Measurements from ENCODE around the gene SGPL1.

Gene SGPL1

GRCh38 chr10:70779088-70779487, 36.7 kb upstream of the SGPL1 start:
- DNase-seq: peak in 30 of 42 donors; percentile 13 to 79 (median 42)
- intact Hi-C loops (cut with DNase I): no loop called here

GRCh38 chr10:70779511-70780369, 36.0 kb upstream of the SGPL1 start:
- intact Hi-C loops (cut with DNase I): no loop called here
- DNase-seq: peak in 6 of 42 donors; percentile 8 to 34 (median 18)

- intact Hi-C loops (cut with DNase I): no loop called here
- DNase-seq: peak in 1 of 42 donors; percentile 28
Observed at GRCh38 chr10:70780370-70780760, 35.4 kb upstream of the SGPL1 start.

- DNase-seq: peak in 1 of 42 donors; percentile 3
- intact Hi-C loops (cut with DNase I): no loop called here
Observed at GRCh38 chr10:70780772-70781171, 35.0 kb upstream of the SGPL1 start.

GRCh38 chr10:70781461-70782051, 34.2 kb upstream of the SGPL1 start:
- intact Hi-C loops (cut with DNase I): no loop called here
- peak in 4 of 42 donors; percentile 1 to 32 (median 20) for DNase-seq

GRCh38 chr10:70782086-70782745, 33.5 kb upstream of the SGPL1 start:
- intact Hi-C loops (cut with DNase I): no loop called here
- peak in 3 of 42 donors; percentile 3 to 25 (median 3) for DNase-seq

GRCh38 chr10:70782746-70783680, 32.7 kb upstream of the SGPL1 start:
- intact Hi-C loops (cut with DNase I): no loop called here
- peak in 1 of 42 donors; percentile 20 for DNase-seq

GRCh38 chr10:70784016-70784415, 31.7 kb upstream of the SGPL1 start:
- intact Hi-C loops (cut with DNase I): no loop called here

GRCh38 chr10:70784471-70784870, 31.3 kb upstream of the SGPL1 start:
- DNase-seq: peak in 1 of 42 donors; percentile 25
- intact Hi-C loops (cut with DNase I): no loop called here

More at GRCh38 chr10:70784016-70784415, 31.7 kb upstream of the SGPL1 start:
- DNase-seq: peak in 1 of 42 donors; percentile 16

- peak in 2 of 42 donors; percentile 17 to 23 for DNase-seq
- intact Hi-C loops (cut with DNase I): no loop called here
Observed at GRCh38 chr10:70785190-70785589, 30.6 kb upstream of the SGPL1 start, which contains the start of gene TBATA. TSS of gene TBATA (minus strand) at chr10:70785377. CDS start at chr10:70783379, 1,998 bp downstream.

GRCh38 chr10:70786799-70787415, 28.8 kb upstream of the SGPL1 start:
- intact Hi-C loops (cut with DNase I): no loop called here
- DNase-seq: peak in 2 of 42 donors; percentile 2 to 3

GRCh38 chr10:70791386-70792039, 24.2 kb upstream of the SGPL1 start:
- intact Hi-C loops (cut with DNase I): no loop called here
- DNase-seq: peak in 2 of 42 donors; percentile 2 to 7

- DNase-seq: peak in 1 of 42 donors; percentile 4
- intact Hi-C loops (cut with DNase I): no loop called here
Observed at GRCh38 chr10:70795613-70796012, 20.1 kb upstream of the SGPL1 start.

GRCh38 chr10:70797840-70798239, 17.9 kb upstream of the SGPL1 start:
- DNase-seq: no peak
- intact Hi-C loops (cut with DNase I): no loop called here

GRCh38 chr10:70799124-70799523, 16.6 kb upstream of the SGPL1 start:
- intact Hi-C loops (cut with DNase I): no loop called here

GRCh38 chr10:70801854-70802253, 13.9 kb upstream of the SGPL1 start:
- intact Hi-C loops (cut with DNase I): no loop called here
- DNase-seq: no peak

More at GRCh38 chr10:70799124-70799523, 16.6 kb upstream of the SGPL1 start:
- no peak for DNase-seq

- intact Hi-C loops (cut with DNase I): no loop called here
- no peak for DNase-seq
Observed at GRCh38 chr10:70803775-70804420, 11.8 kb upstream of the SGPL1 start.
